H1 (cell line): Measurements from ENCODE around the gene ASRGL1. TPM values are rescaled to one million over a fixed set of nuclear protein-coding genes. Genes with fewer than 3 reads are reported as not detected.

ENCODE experiments used
- CTCF ChIA-PET: fragments of 300-600 bp; sonication (Branson Sonifier 250); formaldehyde crosslinking; loops from one replicate; lab custom pipeline; 2021; ENCODE audit not compliant: partially characterized antibody; lab: Charles Lee
- POLR2A ChIA-PET: fragments of 300-600 bp; sonication (Branson Sonifier 250); formaldehyde crosslinking; loops from one replicate; lab custom pipeline; 2021; ENCODE audit warnings: inconsistent platforms; ENCODE audit not compliant: partially characterized antibody; lab: Charles Lee
- DNase-seq, 2 experiments: peaks; one replicate each; pipeline versions ENCODE4 v3.0.0 to v3.0.0-alpha.2; 2010 to 2022; ENCODE audit warnings: low spot score in 2 of 2, low read depth in 1 of 2, mixed read lengths in 1 of 2
- FAIRE-seq: peaks from 2 replicates; lab custom pipeline; 2011; peaks lifted over from hg19 to GRCh38; lab: Jason Lieb, UNC
- H2AFZ ChIP-seq: 2 replicates; pipeline ENCODE4 v1.8.1; 2012; ENCODE audit warnings: low read length, inconsistent platforms
- H2AK5ac ChIP-seq: 2 replicates; pipeline ENCODE4 v1.6.1; 2013; ENCODE audit warnings: low read depth, low read length
- H2BK120ac ChIP-seq: replicated peaks from 2 replicates; pipeline ENCODE3; 2013; ENCODE audit warnings: low read depth, low read length, inconsistent platforms
- H2BK12ac ChIP-seq: 2 replicates; pipeline ENCODE4 v1.6.1; 2013; ENCODE audit warnings: low read depth, low read length
- H2BK15ac ChIP-seq: 2 replicates; pipeline ENCODE4 v1.6.1; 2013; ENCODE audit warnings: low read length
- H2BK20ac ChIP-seq: 2 replicates; pipeline ENCODE4 v1.6.1; 2013; ENCODE audit warnings: low read length
- H2BK5ac ChIP-seq: 2 replicates; pipeline ENCODE4 v1.6.1; 2013; ENCODE audit warnings: low read depth, low read length
- H3K14ac ChIP-seq: 2 replicates; pipeline ENCODE4 v1.6.1; 2013; ENCODE audit warnings: inconsistent platforms; ENCODE audit not compliant: insufficient read length
- H3K18ac ChIP-seq: 2 replicates; pipeline ENCODE4 v1.6.1; 2013; ENCODE audit warnings: low read length; ENCODE audit errors: extremely low read depth
- H3K23ac ChIP-seq: 2 replicates; pipeline ENCODE4 v1.6.1; 2013; ENCODE audit warnings: inconsistent platforms; ENCODE audit not compliant: insufficient read length
- H3K23me2 ChIP-seq: 2 replicates; pipeline ENCODE4 v1.6.1; 2013; ENCODE audit warnings: low read depth, low read length
- H3K27ac ChIP-seq: 2 replicates; pipeline ENCODE4 v1.6.1; 2011; ENCODE audit warnings: low read depth, low read length, inconsistent platforms
- H3K27me3 ChIP-seq, 4 experiments: replicated peaks in 1 of 4; 1 replicate in 1 of 4; 2 replicates in 3 of 4; pipeline versions ENCODE4 v1.6.1 to v1.8.1; 2011 to 2013; ENCODE audit warnings: low read length in 3 of 4, mild to moderate bottlenecking in 3 of 4, inconsistent platforms in 2 of 4, mixed read lengths in 2 of 4, moderate library complexity in 1 of 4; ENCODE audit not compliant: control insufficient read depth in 3 of 4, insufficient read depth in 3 of 4; ENCODE audit errors: extremely low read depth in 1 of 4
- H3K36me3 ChIP-seq, 4 experiments: 2 replicates each; pipeline versions ENCODE4 v1.6.1 to v1.8.1; 2011 to 2013; ENCODE audit warnings: mild to moderate bottlenecking in 4 of 4, low read length in 3 of 4, moderate library complexity in 2 of 4, control low read depth in 1 of 4, inconsistent platforms in 1 of 4; ENCODE audit not compliant: insufficient read depth in 4 of 4, control insufficient read depth in 2 of 4
- H3K4ac ChIP-seq: replicated peaks from 2 replicates; pipeline ENCODE3; 2013; ENCODE audit warnings: low read length, low read depth, mixed read lengths, inconsistent platforms; ENCODE audit not compliant: insufficient read length
- H3K4me1 ChIP-seq, 4 experiments: replicated peaks in 1 of 4; 1 replicate in 1 of 4; 2 replicates in 3 of 4; pipeline versions ENCODE4 v1.6.1 to v1.8.1; 2011 to 2013; ENCODE audit warnings: low read length in 3 of 4, inconsistent platforms in 2 of 4, mixed read lengths in 1 of 4; ENCODE audit not compliant: insufficient read depth in 4 of 4, control insufficient read depth in 3 of 4
- H3K4me2 ChIP-seq, 2 experiments: 2 replicates each; pipeline versions ENCODE4 v1.6.1 to v1.8.1; 2011 to 2013; ENCODE audit warnings: low read depth in 2 of 2, low read length in 2 of 2, control low read depth in 1 of 2, inconsistent platforms in 1 of 2, mild to moderate bottlenecking in 1 of 2; ENCODE audit not compliant: insufficient read depth in 1 of 2
- H3K4me3 ChIP-seq, 4 experiments: fragments of 200-600, 300-600 bp in 1 of 4; sonication (generic), shearing (Covaris generic), sonication (Bioruptor Twin) in 1 of 4; 2 replicates each; pipeline versions ENCODE4 v1.5.1 to v1.8.1; 2011 to 2016; ENCODE audit warnings: low read length in 4 of 4, low read depth in 3 of 4, control low read depth in 2 of 4, inconsistent platforms in 2 of 4, mild to moderate bottlenecking in 2 of 4, mixed read lengths in 1 of 4, moderate library complexity in 1 of 4; ENCODE audit not compliant: insufficient read depth in 2 of 4; ENCODE audit errors: extremely low read depth in 1 of 4
- H3K56ac ChIP-seq: replicated peaks from 2 replicates; pipeline ENCODE3; 2013; ENCODE audit warnings: low read depth, mild to moderate bottlenecking, mixed read lengths, low read length, inconsistent platforms; ENCODE audit not compliant: insufficient read length
- H3K79me1 ChIP-seq: 2 replicates; pipeline ENCODE4 v1.6.1; 2013; ENCODE audit warnings: low read depth, low read length, control low read depth
- H3K79me2 ChIP-seq, 2 experiments: 2 replicates each; pipeline versions ENCODE4 v1.6.1 to v1.8.1; 2012 to 2013; ENCODE audit warnings: low read length in 2 of 2, mild to moderate bottlenecking in 2 of 2, inconsistent platforms in 1 of 2; ENCODE audit not compliant: insufficient read depth in 2 of 2, control insufficient read depth in 1 of 2
- H3K9ac ChIP-seq, 4 experiments: replicated peaks in 1 of 4; 1 replicate in 1 of 4; 2 replicates in 3 of 4; pipeline versions ENCODE4 v1.6.1 to v1.8.1; 2011 to 2013; ENCODE audit warnings: low read depth in 3 of 4, low read length in 3 of 4, control low read depth in 2 of 4, mild to moderate bottlenecking in 2 of 4, moderate library complexity in 2 of 4, inconsistent platforms in 1 of 4; ENCODE audit errors: extremely low read depth in 1 of 4
- H3K9me3 ChIP-seq, 2 experiments: 2 replicates each; pipeline versions ENCODE4 v1.6.1 to v1.8.1; 2012 to 2013; ENCODE audit warnings: mild to moderate bottlenecking in 2 of 2, moderate library complexity in 2 of 2, control low read depth in 1 of 2, inconsistent platforms in 1 of 2, low read depth in 1 of 2, low read length in 1 of 2, mixed read lengths in 1 of 2; ENCODE audit not compliant: insufficient read depth in 2 of 2
- H4K20me1 ChIP-seq, 2 experiments: replicated peaks in 1 of 2; 2 replicates each; pipeline versions ENCODE3 to v1.8.1; 2011 to 2013; ENCODE audit warnings: inconsistent platforms in 2 of 2, low read length in 2 of 2, mild to moderate bottlenecking in 1 of 2; ENCODE audit not compliant: insufficient read depth in 2 of 2, control insufficient read depth in 1 of 2
- H4K5ac ChIP-seq: 2 replicates; pipeline ENCODE4 v1.6.1; 2013; ENCODE audit warnings: low read length, low read depth, mixed read lengths, inconsistent platforms; ENCODE audit not compliant: insufficient read length
- H4K8ac ChIP-seq: 2 replicates; pipeline ENCODE4 v1.8.0; 2013; ENCODE audit warnings: mild to moderate bottlenecking, moderate library complexity, low read length, inconsistent platforms; ENCODE audit not compliant: insufficient read depth; ENCODE audit errors: extremely low read depth
- H4K91ac ChIP-seq: replicated peaks from 2 replicates; pipeline ENCODE3; 2013; ENCODE audit warnings: low read length, mixed read lengths, inconsistent platforms; ENCODE audit not compliant: insufficient read length
- CBX8 ChIP-seq: fragments of 300-800, 300-1000 bp; sonication (generic); IDR thresholded peaks from 2 replicates; pipeline ENCODE4 v1.7.1; 2016; ENCODE audit warnings: low read depth, low read length, borderline replicate concordance
- CHD1 ChIP-seq: IDR thresholded peaks from 2 replicates; pipeline ENCODE4 v1.6.1; 2012; ENCODE audit warnings: low read depth, low read length, improper control_type of control experiment
- E2F6 ChIP-seq: IDR thresholded peaks from 2 replicates; pipeline ENCODE4 v1.6.1; 2012; ENCODE audit warnings: inconsistent platforms
- HDAC2 ChIP-seq, 2 experiments: fragments of 300-600 bp in 1 of 2; sonication (generic) in 1 of 2; IDR thresholded peaks; 2 replicates each; pipeline ENCODE4 v1.6.1; 2011 to 2012; ENCODE audit warnings: low read depth in 2 of 2, low read length in 2 of 2, mild to moderate bottlenecking in 2 of 2, moderate library complexity in 2 of 2, borderline replicate concordance in 1 of 2, inconsistent platforms in 1 of 2
- KDM5A ChIP-seq: fragments of 200-600 bp; IDR thresholded peaks from 2 replicates; pipeline ENCODE4 v1.7.1; 2012; ENCODE audit warnings: mild to moderate bottlenecking, low read length, inconsistent platforms, mixed read lengths
- NRF1 ChIP-seq: IDR thresholded peaks from 2 replicates; pipeline ENCODE4 v1.6.1; 2011; ENCODE audit warnings: mild to moderate bottlenecking, low read depth, low read length, improper control_type of control experiment
- POLR2AphosphoS5 ChIP-seq: IDR thresholded peaks from 2 replicates; pipeline ENCODE4 v1.6.1; 2011; ENCODE audit warnings: low read depth, low read length
- SAP30 ChIP-seq: fragments of 300-600 bp; sonication (generic); IDR thresholded peaks from 2 replicates; pipeline ENCODE4 v1.7.1; 2012; ENCODE audit warnings: low read length, moderate library complexity, mild to moderate bottlenecking, inconsistent platforms; ENCODE audit not compliant: insufficient read depth, insufficient replicate concordance
- SIRT6 ChIP-seq: IDR thresholded peaks from one replicate; pipeline ENCODE4 v1.7.1; 2012; ENCODE audit warnings: low read length, inconsistent platforms
- SP2 ChIP-seq: IDR thresholded peaks from 2 replicates; pipeline ENCODE4 v1.6.1; 2012; ENCODE audit warnings: mild to moderate bottlenecking, low read length, inconsistent platforms
- SP4 ChIP-seq: IDR thresholded peaks from 2 replicates; pipeline ENCODE4 v1.6.1; 2012; ENCODE audit warnings: low read length, inconsistent platforms
- SUZ12 ChIP-seq: fragments of 200-600 bp; sonication (generic); IDR thresholded peaks from 2 replicates; pipeline ENCODE4 v1.6.1; 2012; ENCODE audit warnings: mild to moderate bottlenecking, inconsistent platforms, low read length, moderate library complexity, mixed read lengths
- TBP ChIP-seq: IDR thresholded peaks from 2 replicates; pipeline ENCODE4 v1.6.1; 2011; ENCODE audit warnings: low read depth, low read length, improper control_type of control experiment
- YY1 ChIP-seq: IDR thresholded peaks from 2 replicates; pipeline ENCODE4 v1.6.1; 2011; ENCODE audit warnings: low read depth, mild to moderate bottlenecking, low read length
- ZNF274 ChIP-seq: IDR thresholded peaks from 2 replicates; pipeline ENCODE4 v1.7.0; 2012; ENCODE audit warnings: low read length, borderline replicate concordance; ENCODE audit errors: extremely low read depth
- WGBS, 2 experiments: shearing (Covaris generic) in 1 of 2; methylation state at CpG; one replicate each; pipeline versions ENCODE4 v1.1.6 to v1.1.7; 2013 to 2015; ENCODE audit warnings: low lambda C conversion rate in 2 of 2, mixed read lengths in 2 of 2, inconsistent platforms in 1 of 2, low coverage in 1 of 2, missing lambda C conversion rate in 1 of 2; ENCODE audit not compliant: insufficient replicate concordance in 2 of 2, insufficient coverage in 1 of 2, insufficient read length in 1 of 2; ENCODE audit errors: extremely low coverage in 1 of 2, missing lambda C conversion rate in 1 of 2; 5-methylcytosine and 5-hydroxymethylcytosine counted together
- polyA plus RNA-seq, 7 experiments: library from polyadenylated mRNA; depleted of rRNA in 3 of 7; stranded (reverse) in 5 of 7; unstranded in 2 of 7; fragments of >200 nt in 5 of 7; fragments of 200-250 nt in 2 of 7; gene quantifications; 1 replicate in 5 of 7; 2 replicates in 1 of 7; 4 replicates in 1 of 7; pipeline versions ENCODE4 v1.2.1 to v1.2.3, GENCODE V29; 2011 to 2013; ENCODE audit warnings: missing spikeins in 2 of 7, mixed read lengths in 2 of 7
- total RNA-seq: library from RNA; stranded (reverse); fragmentation: NEBNext Ultra II Directional; extraction: Animal tissue kit (Norgen Biotek cat#: 25700); gene quantifications from 2 replicates; pipeline ENCODE4 v1.2.1, GENCODE V29; 2021

Gene ASRGL1
- total and polyA plus RNA-seq, 2 of the 8 experiments (the other 6 are each of a cell fraction or from before 2014, with no cell fraction given): 19.9 to 23.5 TPM

DNA sequence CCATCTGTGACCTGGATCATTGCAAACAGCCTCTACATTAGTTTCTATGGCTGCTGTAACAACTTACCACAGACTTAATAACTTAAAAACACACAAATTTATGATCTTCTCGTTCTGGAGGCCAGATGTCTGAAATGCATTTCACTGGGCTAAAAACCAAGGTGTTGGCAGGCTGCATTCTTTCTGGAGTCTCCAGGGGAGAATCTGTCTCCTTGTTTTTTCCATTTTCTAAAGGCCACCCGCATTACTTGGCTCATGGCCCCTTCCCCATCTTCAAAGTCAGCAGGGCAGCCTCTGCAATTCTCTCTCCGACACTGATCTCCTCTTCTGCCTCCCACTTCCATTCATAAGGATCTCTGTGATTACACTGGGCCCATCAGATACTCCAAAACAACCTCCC, 93.2 kb downstream of the ASRGL1 start:
- no peak overlapping the region for H3K23ac ChIP-seq
- 86% methylated on average over 3 of the region's 3 CpGs; no CpG with 5 or more reads in 1 of the 2 experiments for WGBS, 2 experiments
- no peaks in the 10 kb centered on the region for H3K9me3 ChIP-seq
- no peak overlapping the region for H2BK12ac ChIP-seq
- no peak overlapping the region for H3K27ac ChIP-seq
- H3K14ac ChIP-seq: no peak overlapping the region
- H3K79me2 ChIP-seq: no peaks in the 10 kb centered on the region
- no peak overlapping the region for H2BK15ac ChIP-seq
- H3K9ac ChIP-seq: no peak overlapping the region
- no peak overlapping the region for H3K18ac ChIP-seq
- H3K4me2 ChIP-seq: no peak overlapping the region
- H3K4ac ChIP-seq: no peak overlapping the region
- H3K79me1 ChIP-seq: no peaks in the 10 kb centered on the region
- no peak overlapping the region for H2BK120ac ChIP-seq
- ChIA-PET CTCF (interaction anchor here (1.4 to 2.8 kb wide), 2 partner anchors 14 to 130 kb away, joined by 4 to 10 read pairs; no protein-coding TSS in a partner anchor), POLR2A (no interaction called here)
- no peak overlapping the region for H2BK5ac ChIP-seq
- H3K27me3 ChIP-seq: no peaks in the 10 kb centered on the region
- H3K23me2 ChIP-seq: no peaks in the 10 kb centered on the region
- no peak overlapping the region for H2AK5ac ChIP-seq
- no peak for FAIRE-seq
- no peak for DNase-seq
- H2AFZ ChIP-seq: no peak overlapping the region
- no peak overlapping the region for H3K56ac ChIP-seq
- H4K8ac ChIP-seq: no peak overlapping the region
- H4K20me1 ChIP-seq: no peaks in the 10 kb centered on the region
- H4K5ac ChIP-seq: no peak overlapping the region
- no peaks in the 10 kb centered on the region for H3K36me3 ChIP-seq
- H3K4me3 ChIP-seq: no peak overlapping the region
- no peak overlapping the region for H4K91ac ChIP-seq
- no peak overlapping the region for H2BK20ac ChIP-seq
- H3K4me1 ChIP-seq: no peaks in the 10 kb centered on the region
- TF ChIP-seq ZNF274: no peak
- TF ChIP-seq TBP: no peak
- TF ChIP-seq SP2: no peak
- no peak for TF ChIP-seq E2F6
- TF ChIP-seq SUZ12: no peak
- TF ChIP-seq YY1: no peak
- no peak for TF ChIP-seq SAP30
- no peak for TF ChIP-seq SP4
- TF ChIP-seq CHD1: no peak
- TF ChIP-seq NRF1: no peak
- no peak for TF ChIP-seq HDAC2 (IDR thresholded peaks at IDR 0.05; ENCODE audit: borderline replicate concordance in 1 of 2, low read depth in 2 of 2, low read length in 2 of 2)
- no peak for TF ChIP-seq CBX8
- TF ChIP-seq POLR2AphosphoS5: no peak
- no peak for TF ChIP-seq KDM5A
- no peak for TF ChIP-seq SIRT6
